Transverse colon (tissue), 4 donors: ENCODE measurements around the gene ALK.

Source experiments
- CTCF ChIP-seq, 5 experiments: fragments of 200-600 bp in 3 of 5; fragments of 450-650 bp in 2 of 5; sonication (generic) in 3 of 5; IDR thresholded peaks; 1 replicate in 2 of 5; 2 replicates in 3 of 5; pipeline ENCODE4 v1.5.1; 2016 to 2017; ENCODE audit warnings: antibody characterized with exemption in 5 of 5, inconsistent platforms in 3 of 5, mild to moderate bottlenecking in 2 of 5, moderate library complexity in 1 of 5
- EP300 ChIP-seq: sonication (generic); formaldehyde crosslinking; IDR thresholded peaks from one replicate; pipeline ENCODE4 v1.6.1; 2017; ENCODE audit warnings: antibody characterized with exemption, low read depth
- POLR2A ChIP-seq: fragments of 450-650 bp; IDR thresholded peaks from one replicate; pipeline ENCODE4 v1.6.1; 2016; ENCODE audit warnings: antibody characterized with exemption, mild to moderate bottlenecking, moderate library complexity
- POLR2AphosphoS5 ChIP-seq, 3 donors: sonication (generic); formaldehyde crosslinking; IDR thresholded peaks; one replicate each; pipeline ENCODE4 v1.6.1; 2016; ENCODE audit warnings: antibody characterized with exemption in 3 of 3

GRCh38 chr2:29311458-29311857, 609.9 kb downstream of the ALK start:
- no peak for TF ChIP-seq POLR2A
- TF ChIP-seq CTCF (IDR thresholded peaks at IDR 0.05), result no peak
- TF ChIP-seq POLR2AphosphoS5 (IDR thresholded peaks at IDR 0.05), result no peak
- TF ChIP-seq EP300, result no peak
